GM12873 (cell line): Measurements from ENCODE around the gene CDK5.

Source experiments
- TF ChIP-seq, protein P1 (sequence below): IDR thresholded peaks from 2 replicates; pipeline ENCODE4 v1.5.1; 2012; ENCODE audit warnings: low read depth, mild to moderate bottlenecking, moderate library complexity, low read length, control low read depth; ENCODE audit not compliant: insufficient read depth; ENCODE audit errors: missing control alignments

Gene CDK5

DNA sequence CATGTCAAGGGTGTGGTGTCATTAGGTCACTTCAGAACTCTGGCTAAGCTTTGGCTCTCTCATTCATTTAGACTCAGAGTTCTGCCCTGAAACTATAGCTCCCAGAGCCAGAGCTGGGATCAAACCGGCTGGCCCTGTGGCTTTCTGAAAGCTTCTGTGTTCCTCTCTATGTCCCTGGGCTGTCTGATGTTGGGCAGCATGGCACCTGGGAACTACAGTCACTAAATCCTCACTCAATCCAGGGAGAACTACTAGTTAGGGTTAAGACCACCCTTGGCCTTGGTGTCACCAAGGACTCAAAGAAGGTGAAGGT lies 46.6 kb downstream of the CDK5 start:
- TF ChIP-seq, protein P1, sequence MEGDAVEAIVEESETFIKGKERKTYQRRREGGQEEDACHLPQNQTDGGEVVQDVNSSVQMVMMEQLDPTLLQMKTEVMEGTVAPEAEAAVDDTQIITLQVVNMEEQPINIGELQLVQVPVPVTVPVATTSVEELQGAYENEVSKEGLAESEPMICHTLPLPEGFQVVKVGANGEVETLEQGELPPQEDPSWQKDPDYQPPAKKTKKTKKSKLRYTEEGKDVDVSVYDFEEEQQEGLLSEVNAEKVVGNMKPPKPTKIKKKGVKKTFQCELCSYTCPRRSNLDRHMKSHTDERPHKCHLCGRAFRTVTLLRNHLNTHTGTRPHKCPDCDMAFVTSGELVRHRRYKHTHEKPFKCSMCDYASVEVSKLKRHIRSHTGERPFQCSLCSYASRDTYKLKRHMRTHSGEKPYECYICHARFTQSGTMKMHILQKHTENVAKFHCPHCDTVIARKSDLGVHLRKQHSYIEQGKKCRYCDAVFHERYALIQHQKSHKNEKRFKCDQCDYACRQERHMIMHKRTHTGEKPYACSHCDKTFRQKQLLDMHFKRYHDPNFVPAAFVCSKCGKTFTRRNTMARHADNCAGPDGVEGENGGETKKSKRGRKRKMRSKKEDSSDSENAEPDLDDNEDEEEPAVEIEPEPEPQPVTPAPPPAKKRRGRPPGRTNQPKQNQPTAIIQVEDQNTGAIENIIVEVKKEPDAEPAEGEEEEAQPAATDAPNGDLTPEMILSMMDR: no peak

DNA sequence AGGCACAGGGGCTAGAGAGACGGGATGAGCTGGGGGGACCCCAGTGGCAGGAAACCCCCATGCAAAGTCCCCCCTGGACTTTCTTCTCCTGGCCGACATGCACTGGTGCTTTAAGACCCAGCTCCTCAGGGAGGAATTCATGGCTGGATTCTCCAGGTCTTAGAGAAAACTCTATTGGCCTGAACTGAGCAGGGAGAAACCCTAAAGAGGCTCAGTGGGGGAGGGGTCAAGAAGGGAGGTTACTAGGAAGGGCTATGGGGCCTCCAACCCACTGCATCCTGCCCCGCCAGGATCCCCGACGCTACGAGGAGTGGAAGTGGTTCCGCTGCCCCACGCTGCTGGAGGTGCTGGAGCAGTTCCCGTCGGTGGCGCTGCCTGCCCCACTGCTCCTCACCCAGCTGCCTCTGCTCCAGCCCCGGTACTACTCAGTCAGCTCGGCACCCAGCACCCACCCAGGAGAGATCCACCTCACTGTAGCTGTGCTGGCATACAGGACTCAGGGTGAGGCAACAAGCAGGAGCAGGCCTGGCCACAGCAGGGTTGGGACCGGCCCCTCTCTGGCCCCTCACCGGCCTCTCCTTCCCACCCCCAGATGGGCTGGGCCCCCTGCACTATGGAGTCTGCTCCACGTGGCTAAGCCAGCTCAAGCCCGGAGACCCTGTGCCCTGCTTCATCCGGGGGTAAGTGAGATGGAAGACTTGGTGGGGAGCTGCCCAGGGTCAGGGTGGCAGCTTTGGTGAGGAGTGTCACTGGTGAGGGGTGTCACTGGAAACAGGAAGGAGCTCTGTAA lies 47.2 kb downstream of the CDK5 start:
- TF ChIP-seq, protein P1: no peak

DNA sequence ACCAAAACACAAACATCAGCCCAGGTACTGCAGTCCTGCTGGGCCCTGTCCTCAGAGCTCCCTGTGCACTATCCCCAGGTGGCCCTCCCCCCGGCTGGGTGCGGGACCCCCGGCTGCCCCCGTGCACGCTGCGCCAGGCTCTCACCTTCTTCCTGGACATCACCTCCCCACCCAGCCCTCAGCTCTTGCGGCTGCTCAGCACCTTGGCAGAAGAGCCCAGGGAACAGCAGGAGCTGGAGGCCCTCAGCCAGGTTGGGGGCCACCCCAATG lies 47.7 kb downstream of the CDK5 start:
- TF ChIP-seq, protein P1: no peak

DNA sequence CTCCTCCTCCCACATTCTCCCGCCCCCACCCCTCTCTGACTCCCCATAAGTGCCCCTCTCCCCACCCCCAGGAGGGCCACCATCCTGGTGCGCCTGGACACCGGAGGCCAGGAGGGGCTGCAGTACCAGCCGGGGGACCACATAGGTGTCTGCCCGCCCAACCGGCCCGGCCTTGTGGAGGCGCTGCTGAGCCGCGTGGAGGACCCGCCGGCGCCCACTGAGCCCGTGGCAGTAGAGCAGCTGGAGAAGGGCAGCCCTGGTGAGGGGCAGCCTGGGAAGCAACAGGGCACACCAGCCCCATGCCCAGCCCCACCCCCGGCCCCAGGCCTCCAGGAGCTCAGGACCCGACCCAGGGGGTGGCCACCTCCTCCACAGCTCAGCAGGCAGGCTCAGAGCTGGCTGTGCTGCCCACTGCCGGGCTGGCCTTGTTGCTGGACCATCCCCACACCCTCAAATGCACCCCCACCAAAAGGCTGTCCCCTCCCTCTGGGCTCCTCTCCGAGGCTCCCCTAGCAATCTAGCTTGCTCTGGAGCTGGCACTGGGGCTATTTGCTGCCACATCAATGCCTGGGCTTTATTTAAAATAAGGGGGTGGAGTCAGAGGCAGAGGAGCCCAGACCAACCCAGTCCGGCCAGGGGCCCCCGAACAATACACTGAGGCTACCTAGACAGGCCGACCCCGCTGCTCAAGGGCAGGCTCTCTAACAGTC lies 48.2 kb downstream of the CDK5 start:
- TF ChIP-seq, protein P1: no peak

DNA sequence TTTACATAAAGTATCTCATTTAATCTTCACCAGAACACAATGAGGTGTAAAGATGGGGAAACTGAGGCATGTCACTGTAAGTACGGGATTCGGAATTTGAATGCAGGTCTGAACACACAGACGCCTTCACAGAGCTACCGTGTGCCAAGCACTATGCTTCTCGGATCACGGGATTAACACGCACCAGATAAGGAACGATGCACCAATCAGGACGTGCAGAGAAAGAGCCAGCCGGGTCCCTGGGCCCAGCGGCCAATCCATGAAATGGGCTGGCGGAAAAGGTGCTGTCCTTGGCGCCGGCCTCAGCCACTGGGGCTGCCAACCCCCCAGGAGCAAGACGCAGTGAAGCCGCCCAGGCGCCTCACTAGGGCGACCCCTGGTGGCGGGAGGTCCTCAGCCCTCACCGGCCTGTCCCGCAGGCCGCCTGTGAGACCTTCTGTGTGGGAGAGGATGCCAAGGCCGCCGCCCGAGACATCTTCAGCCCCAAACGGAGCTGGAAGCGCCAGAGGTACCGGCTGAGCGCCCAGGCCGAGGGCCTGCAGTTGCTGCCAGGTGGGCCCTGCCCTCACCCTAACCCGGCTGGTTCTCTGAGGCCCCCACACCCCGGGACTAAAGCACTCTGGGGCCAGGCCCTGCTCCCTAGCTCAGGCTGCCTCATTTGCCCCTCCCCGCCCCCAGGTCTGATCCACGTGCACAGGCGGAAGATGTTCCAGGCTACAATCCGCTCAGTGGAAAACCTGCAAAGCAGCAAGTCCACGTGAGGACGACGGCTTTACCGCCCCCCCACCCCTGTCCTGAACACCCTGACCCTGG lies 49.0 kb downstream of the CDK5 start:
- TF ChIP-seq, protein P1: peak; percentile 91

DNA sequence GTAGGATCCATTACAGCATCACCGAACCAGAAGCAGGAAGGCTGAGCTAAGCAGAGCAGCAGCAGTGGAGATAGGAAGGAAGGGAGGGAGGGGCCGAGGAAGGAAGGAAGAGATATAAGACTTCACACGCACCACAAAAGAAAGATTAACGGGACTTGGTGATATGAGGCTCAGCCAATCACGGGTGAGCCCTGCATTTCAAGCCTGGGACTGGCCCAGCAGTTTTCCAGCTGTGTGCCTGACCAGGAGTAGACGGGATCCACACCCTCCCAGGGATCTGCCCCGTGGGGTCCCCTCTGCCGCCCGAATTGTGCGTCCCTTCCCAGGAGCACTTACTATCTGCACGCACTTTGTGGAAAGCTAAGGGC lies 49.6 kb downstream of the CDK5 start:
- TF ChIP-seq, protein P1: no peak

DNA sequence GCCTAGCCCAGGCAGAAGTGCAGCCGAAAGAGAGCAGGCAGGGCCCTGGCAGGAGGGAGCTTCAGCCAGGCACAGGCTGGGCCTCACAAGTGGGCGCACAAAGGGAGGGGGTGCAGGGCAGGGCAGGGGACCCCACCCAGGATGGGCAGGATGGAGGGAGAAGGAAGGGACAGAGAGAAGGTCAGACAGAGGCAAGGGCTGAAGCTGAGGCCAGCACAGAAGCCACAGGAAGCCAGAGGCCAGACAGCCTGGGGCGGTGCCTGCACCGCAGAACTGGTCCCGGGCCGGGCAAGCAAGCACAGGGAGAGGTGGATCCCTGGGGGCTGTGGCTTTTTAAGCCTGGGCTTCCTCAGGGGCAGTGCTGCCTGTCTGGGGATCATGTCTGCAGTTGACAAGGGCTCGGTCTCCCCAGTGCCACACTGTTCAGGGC lies 50.2 kb downstream of the CDK5 start:
- TF ChIP-seq, protein P1: no peak
